K562 (cell line): Measurements from ENCODE around the gene PIKFYVE. TPM values are rescaled to one million over a fixed set of nuclear protein-coding genes. Genes with fewer than 3 reads are reported as not detected.

Source experiments
- ATAC-seq: fragments of 200-7000 bp; cut with Tn5 transposase; 3 replicates; pipeline ENCODE4 v1.9.1; 2020; ENCODE audit warnings: moderate library complexity
- BruUV-seq: library from RNA; stranded (reverse); fragments of 400-500 nt; replicated peaks from 2 replicates; lab custom pipeline; 2021; lab: Mats Ljungman, UMichigan
- CTCF ChIA-PET: fragments of 300-600 bp; formaldehyde crosslinking; extraction: SDS; loops from one replicate; lab custom pipeline; 2021; ENCODE audit warnings: low intra/inter-chr PET ratio; lab: Yijun Ruan, JAX
- POLR2A ChIA-PET: fragments of 300-600, 350-650 bp; sonication (Branson Sonifier 250); formaldehyde crosslinking; extraction: SDS; loops from one replicate; lab custom pipeline; 2021; ENCODE audit warnings: antibody characterized with exemption, inconsistent platforms; lab: Yijun Ruan, JAX
- DNase-seq, 4 experiments: peaks; one replicate each; pipeline versions ENCODE4 v3.0.0 to v3.0.0-alpha.2; 2011 to 2018; ENCODE audit warnings: low spot score in 3 of 4, mixed read lengths in 3 of 4; ENCODE audit errors: extremely low read depth in 1 of 4
- FAIRE-seq: peaks from 2 replicates; lab custom pipeline; 2011; peaks lifted over from hg19 to GRCh38; lab: Jason Lieb, UNC
- H2AFZ ChIP-seq: 2 replicates; pipeline ENCODE4 v1.6.0; 2011; ENCODE audit warnings: low read depth, low read length, control low read depth, inconsistent platforms
- H3K27ac ChIP-seq: fragments of 200-600 bp; 3 replicates; pipeline ENCODE4 v1.8.0; 2011; ENCODE audit warnings: low read depth, mild to moderate bottlenecking, control low read depth, inconsistent platforms, low read length, moderate library complexity, mixed read lengths; ENCODE audit errors: extremely low read depth
- H3K27me3 ChIP-seq, 2 experiments: fragments of 300-600 bp in 1 of 2; 2 replicates in 1 of 2; 3 replicates in 1 of 2; pipeline versions ENCODE4 v1.6.0 to v1.8.0; 2011; ENCODE audit warnings: inconsistent platforms in 2 of 2, low read length in 2 of 2, mild to moderate bottlenecking in 1 of 2, mixed read lengths in 1 of 2, moderate library complexity in 1 of 2; ENCODE audit not compliant: control insufficient read depth in 2 of 2, insufficient read depth in 2 of 2
- H3K36me3 ChIP-seq: fragments of 300-600 bp; 3 replicates; pipeline ENCODE4 v1.8.0; 2011; ENCODE audit warnings: mild to moderate bottlenecking, low read length, inconsistent platforms; ENCODE audit not compliant: control insufficient read depth, insufficient read depth
- H3K4me1 ChIP-seq, 2 experiments: fragments of 200-600 bp in 1 of 2; replicated peaks in 1 of 2; 2 replicates in 1 of 2; 3 replicates in 1 of 2; pipeline versions ENCODE4 v1.5.1 to v1.8.0; 2011; ENCODE audit warnings: inconsistent platforms in 2 of 2, low read length in 2 of 2, mild to moderate bottlenecking in 1 of 2, mixed read lengths in 1 of 2, moderate library complexity in 1 of 2; ENCODE audit not compliant: control insufficient read depth in 2 of 2, insufficient read depth in 2 of 2
- H3K4me2 ChIP-seq: 2 replicates; pipeline ENCODE4 v1.6.1; 2011; ENCODE audit warnings: low read length, control low read depth, inconsistent platforms, mixed read lengths; ENCODE audit not compliant: insufficient read depth
- H3K4me3 ChIP-seq: fragments of 200-600 bp; sonication (generic), shearing (Covaris generic); 2 replicates; pipeline ENCODE4 v1.5.1; 2016; ENCODE audit warnings: control low read depth, inconsistent platforms
- H3K79me2 ChIP-seq: fragments of 200-600 bp; 3 replicates; pipeline ENCODE4 v1.8.0; 2011; ENCODE audit warnings: low read length, inconsistent platforms; ENCODE audit not compliant: control insufficient read depth, insufficient read depth
- H3K9ac ChIP-seq, 2 experiments: 2 replicates each; pipeline versions ENCODE4 v1.6.0 to v1.6.1; 2011; ENCODE audit warnings: low read depth in 2 of 2, low read length in 2 of 2, control low read depth in 1 of 2, inconsistent platforms in 1 of 2, mild to moderate bottlenecking in 1 of 2, mixed read lengths in 1 of 2; ENCODE audit not compliant: insufficient read depth in 1 of 2
- H3K9me1 ChIP-seq: one replicate; pipeline ENCODE4 v1.6.0; 2011; ENCODE audit warnings: inconsistent platforms, mild to moderate bottlenecking, low read length, moderate library complexity; ENCODE audit not compliant: control insufficient read depth, insufficient read depth
- H3K9me3 ChIP-seq: replicated peaks from 2 replicates; pipeline ENCODE4 v1.5.1; 2011; ENCODE audit warnings: low read depth, low read length, inconsistent platforms; ENCODE audit not compliant: control insufficient read depth, insufficient read depth
- H4K20me1 ChIP-seq: replicated peaks from 2 replicates; pipeline ENCODE4 v1.6.1; 2011; ENCODE audit warnings: low read length, inconsistent platforms, mixed read lengths; ENCODE audit not compliant: control insufficient read depth, insufficient read depth
- IRF2 ChIP-seq: sonication (generic); formaldehyde crosslinking; IDR thresholded peaks from 2 replicates; pipeline ENCODE4 v1.8.1; 2022; ENCODE audit warnings: mild to moderate bottlenecking, missing genetic modification reagents
- MAFF ChIP-seq: IDR thresholded peaks from 2 replicates; pipeline ENCODE4 v1.6.1; 2012; ENCODE audit warnings: low read length, improper control_type of control experiment
- MAFG ChIP-seq: fragments of 450-650 bp; conservative IDR thresholded peaks from 2 replicates; pipeline ENCODE4 v1.6.1; 2016; ENCODE audit warnings: missing genetic modification characterization, missing compliant biosample characterization
- MLLT1 ChIP-seq, 2 experiments: fragments of 450-650 bp; IDR thresholded peaks; 2 replicates each; pipeline ENCODE4 v1.6.1; 2016
- OTX1 ChIP-seq: fragments of 450-650 bp; formaldehyde crosslinking; IDR thresholded peaks from 2 replicates; pipeline ENCODE4 v1.4.0; 2022; ENCODE audit warnings: mild to moderate bottlenecking
- PHF8 ChIP-seq: fragments of 200-600 bp; sonication (generic); IDR thresholded peaks from 2 replicates; pipeline ENCODE4 v1.6.1; 2012; ENCODE audit warnings: mixed run types, mild to moderate bottlenecking, inconsistent platforms, low read length, moderate library complexity, borderline replicate concordance
- POLR2H ChIP-seq: IDR thresholded peaks from 2 replicates; pipeline ENCODE4 v1.6.1; 2016; ENCODE audit warnings: missing genetic modification characterization, low read depth, mild to moderate bottlenecking, control low read depth, missing compliant biosample characterization, moderate library complexity
- RERE ChIP-seq: sonication (generic); formaldehyde crosslinking; IDR thresholded peaks from 2 replicates; pipeline ENCODE4 v1.8.0; 2023; ENCODE audit warnings: missing genetic modification reagents, mild to moderate bottlenecking, borderline replicate concordance
- SETDB1 ChIP-seq: IDR thresholded peaks from one replicate; pipeline ENCODE4 v1.6.1; 2012; ENCODE audit warnings: low read length, control low read depth, inconsistent platforms
- SRSF1 ChIP-seq: fragments of 200-400 bp; formaldehyde crosslinking; IDR thresholded peaks from 2 replicates; pipeline ENCODE4 v1.6.1; 2017; ENCODE audit warnings: mild to moderate bottlenecking, low read depth, low read length, moderate library complexity
- ZNF316 ChIP-seq: fragments of 450-650 bp; IDR thresholded peaks from 2 replicates; pipeline ENCODE4 v1.6.1; 2016
- ZNF561 ChIP-seq: fragments of 450-650 bp; formaldehyde crosslinking; conservative IDR thresholded peaks from 2 replicates; pipeline ENCODE4 v1.4.0; 2020; ENCODE audit warnings: mild to moderate bottlenecking, moderate library complexity
- ZNF707 ChIP-seq: fragments of 250-450 bp; sonication (Bioruptor Pico); conservative IDR thresholded peaks from 2 replicates; pipeline ENCODE4 v1.8.0; 2022; ENCODE audit warnings: inconsistent platforms, mild to moderate bottlenecking, moderate library complexity
- ZNF766 ChIP-seq: fragments of 200-800 bp; sonication (Bioruptor generic); conservative IDR thresholded peaks from 2 replicates; pipeline ENCODE4 v1.6.1; 2016; ENCODE audit warnings: missing genetic modification characterization, missing compliant biosample characterization
- ZNF778 ChIP-seq: fragments of 450-650 bp; formaldehyde crosslinking; IDR thresholded peaks from 2 replicates; pipeline ENCODE4 v1.4.0; 2020; ENCODE audit warnings: mild to moderate bottlenecking, moderate library complexity
- WGBS: fragments of 100-300 bp; shearing (Covaris generic); methylation state at CpG from one replicate; pipeline ENCODE4 v1.1.6; 2016; ENCODE audit warnings: low coverage, mixed read lengths; ENCODE audit not compliant: insufficient coverage; ENCODE audit errors: missing lambda C conversion rate; 5-methylcytosine and 5-hydroxymethylcytosine counted together
- in situ Hi-C: fragments of 300-500 bp; cut with MboI; formaldehyde crosslinking; loops from 4 replicates; pipeline ENCODE4 v1.15.0; 2018; ENCODE audit warnings: inconsistent platforms, mixed read lengths
- intact Hi-C: fragments of 100-400 bp; cut with micrococcal nuclease; formaldehyde crosslinking; loops from 2 replicates; pipeline ENCODE4 v1.14.2; 2022
- polyA plus RNA-seq, 8 experiments: library from polyadenylated mRNA; depleted of rRNA in 4 of 8; stranded (reverse) in 5 of 8; unstranded in 3 of 8; fragments of >200 nt; fragmentation: Nextera tagmentation in 2 of 8; fragmentation: Illumina TruSeq in 1 of 8; extraction: Ambion mirVana in 2 of 8; extraction: Trizol in 1 of 8; gene quantifications; 2 replicates each; pipeline versions ENCODE4 v1.2.1 to v1.2.3, GENCODE V29; 2011 to 2014; ENCODE audit warnings: inconsistent platforms in 1 of 8, missing spikeins in 1 of 8
- total RNA-seq, 7 experiments: library from RNA; depleted of rRNA in 6 of 7; stranded (reverse); fragments of >200 nt in 6 of 7; fragmentation: Illumina TruSeq in 2 of 7; extraction: Trizol in 2 of 7; gene quantifications; 2 replicates each; pipeline versions ENCODE4 v1.2.1 to v1.2.3, GENCODE V29; 2011 to 2021; ENCODE audit warnings: low replicate concordance in 1 of 7

The PIKFYVE gene
- total and polyA plus RNA-seq, 9 of the 15 experiments (the other 6 are each of a cell fraction or from before 2014, with no cell fraction given), result 3.6 to 25.6 (median 16.7) TPM

DNA sequence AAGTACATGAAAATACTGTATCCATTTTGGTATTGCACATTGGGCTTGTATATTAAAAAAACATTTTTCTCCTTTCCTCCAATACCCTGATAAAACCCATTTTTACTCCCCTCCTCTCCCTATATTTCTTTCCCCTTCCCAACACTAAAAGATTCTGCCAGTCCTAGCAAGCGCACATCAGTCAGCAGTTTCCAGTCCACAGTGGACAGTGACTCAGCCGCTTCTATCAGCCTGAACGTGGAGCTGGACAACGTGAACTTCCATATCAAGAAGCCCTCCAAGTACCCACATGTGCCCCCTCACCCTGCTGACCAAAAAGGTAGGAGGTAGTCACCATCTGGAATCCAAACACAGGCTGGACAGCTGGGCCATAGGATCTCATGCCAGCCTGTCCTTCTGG lies 38.6 kb downstream of the PIKFYVE start:
- CTCF ChIA-PET, result no interaction called here
- BruUV-seq, result no TSS peak
- Histone ChIP-seq H3K27me3 (no peaks in the 10 kb centered on the region), H3K9me1 (no peaks in the 10 kb centered on the region), H2AFZ (no peak overlapping the region), H3K36me3 (peaks cover 65% of the 10 kb centered on the region), H3K79me2 (no peaks in the 10 kb centered on the region), H3K4me1 (peaks cover 0 to 6% of the 10 kb centered on the region in 2 experiments; a peak in 2 of 5 replicates), H3K9me3 (no peaks in the 10 kb centered on the region), H3K9ac (no peak overlapping the region), H3K4me2 (no peak overlapping the region), H3K4me3 (no peak overlapping the region), H3K27ac (no peak overlapping the region; the same call in 2 of the 3 replicates), H4K20me1 (no peaks in the 10 kb centered on the region)
- POLR2A ChIA-PET, result interaction anchor here (1.2 kb wide), 1 partner anchor 17 kb away, joined by 3 read pairs; no protein-coding TSS in a partner anchor
- ATAC-seq (no peak), DNase-seq (no peak), FAIRE-seq (peak; percentile 40)
- in situ Hi-C loops (no loop called here), intact Hi-C loops (no loop called here)
- 40% methylated on average over 1 of the region's 4 CpGs for WGBS
- TF ChIP-seq MAFG (tag) (peak; percentile 61), ZNF316 (peak; percentile 70), OTX1 (CRISPR knock-in tag) (no peak), RERE (CRISPR knock-in tag) (no peak), ZNF766 (no peak), ZNF707 (no peak), PHF8 (no peak), ZNF778 (CRISPR knock-in tag) (no peak), SETDB1 (no peak), POLR2H (tag) (no peak), IRF2 (CRISPR knock-in tag) (no peak), ZNF561 (CRISPR knock-in tag) (no peak), SRSF1 (no peak), MLLT1 (IDR thresholded peaks at IDR 0.05) (no peak), MAFF (peak; percentile 20; the same call in 1 of the 2 replicates)
